Liver (tissue), 9 donors: Measurements from ENCODE around the gene MTHFD1L. TPM values are rescaled to one million over a fixed set of nuclear protein-coding genes. Genes with fewer than 3 reads are reported as not detected.

ENCODE experiments used
- DNase-seq: peaks from one replicate; pipeline ENCODE4 v3.0.0-alpha.2; 2017; ENCODE audit warnings: low spot score
- H3K27ac ChIP-seq, 2 donors: one replicate each; pipeline ENCODE4 v1.7.0; 2013; ENCODE audit warnings: inconsistent platforms in 2 of 2, low read length in 2 of 2, control low read depth in 1 of 2, low read depth in 1 of 2, mild to moderate bottlenecking in 1 of 2
- H3K27me3 ChIP-seq, 4 donors: one replicate each; pipeline versions ENCODE4 v1.6.1 to v1.7.0; 2013; ENCODE audit warnings: low read length in 3 of 4, inconsistent platforms in 1 of 4, mild to moderate bottlenecking in 1 of 4, moderate library complexity in 1 of 4; ENCODE audit not compliant: control insufficient read depth in 4 of 4, insufficient read depth in 4 of 4
- H3K36me3 ChIP-seq, 4 donors: one replicate each; pipeline versions ENCODE4 v1.6.1 to v1.7.0; 2013; ENCODE audit warnings: low read length in 3 of 4, mild to moderate bottlenecking in 3 of 4, low read depth in 1 of 4, moderate library complexity in 1 of 4; ENCODE audit not compliant: control insufficient read depth in 4 of 4, insufficient read depth in 3 of 4
- H3K4me1 ChIP-seq, 4 donors: one replicate each; pipeline versions ENCODE4 v1.6.1 to v1.7.0; 2013; ENCODE audit warnings: low read length in 3 of 4, mild to moderate bottlenecking in 3 of 4, moderate library complexity in 1 of 4; ENCODE audit not compliant: control insufficient read depth in 4 of 4, insufficient read depth in 4 of 4
- H3K4me3 ChIP-seq, 3 donors: one replicate each; pipeline versions ENCODE4 v1.6.1 to v1.7.0; 2013; ENCODE audit warnings: low read length in 3 of 3, control low read depth in 1 of 3, low read depth in 1 of 3, mild to moderate bottlenecking in 1 of 3
- H3K9ac ChIP-seq, 2 donors: one replicate each; pipeline ENCODE4 v1.7.0; 2013; ENCODE audit warnings: low read length in 2 of 2, mild to moderate bottlenecking in 2 of 2, moderate library complexity in 2 of 2, control low read depth in 1 of 2, low read depth in 1 of 2
- H3K9me3 ChIP-seq, 4 donors: one replicate each; pipeline versions ENCODE4 v1.6.1 to v1.7.0; 2013; ENCODE audit warnings: low read length in 3 of 4; ENCODE audit not compliant: control insufficient read depth in 4 of 4
- ATF3 ChIP-seq: IDR thresholded peaks from 2 replicates; pipeline ENCODE4 v1.6.1; 2016; ENCODE audit warnings: antibody characterized with exemption
- CTCF ChIP-seq: fragments of 150-350 bp; IDR thresholded peaks from 2 replicates; pipeline ENCODE4 v1.5.1; 2017; ENCODE audit warnings: improper control_type of control experiment, low read depth, low read length; ENCODE audit not compliant: missing input control
- FOXA1 ChIP-seq: IDR thresholded peaks from 2 replicates; pipeline ENCODE4 v1.6.1; 2016; ENCODE audit warnings: antibody characterized with exemption
- FOXA2 ChIP-seq: IDR thresholded peaks from 2 replicates; pipeline ENCODE4 v1.6.1; 2016; ENCODE audit warnings: antibody characterized with exemption
- GABPA ChIP-seq, 2 donors: IDR thresholded peaks in 1 of 2; conservative IDR thresholded peaks in 1 of 2; 2 replicates each; pipeline ENCODE4 v1.6.1; 2016; ENCODE audit warnings: antibody characterized with exemption in 2 of 2, mild to moderate bottlenecking in 1 of 2, moderate library complexity in 1 of 2
- HNF4A ChIP-seq, 2 donors: conservative IDR thresholded peaks; 2 replicates each; pipeline ENCODE4 v1.6.1; 2016; ENCODE audit warnings: antibody characterized with exemption in 2 of 2, mild to moderate bottlenecking in 2 of 2
- HNF4G ChIP-seq: IDR thresholded peaks from 2 replicates; pipeline ENCODE4 v1.6.1; 2016; ENCODE audit warnings: antibody characterized with exemption
- JUND ChIP-seq, 2 donors: IDR thresholded peaks; 2 replicates each; pipeline ENCODE4 v1.6.1; 2016; ENCODE audit warnings: antibody characterized with exemption in 2 of 2
- NR2F2 ChIP-seq: IDR thresholded peaks from 2 replicates; pipeline ENCODE4 v1.6.1; 2016; ENCODE audit warnings: antibody characterized with exemption
- RXRA ChIP-seq, 2 donors: IDR thresholded peaks; 2 replicates each; pipeline ENCODE4 v1.6.1; 2017 to 2018; ENCODE audit warnings: antibody characterized with exemption in 2 of 2, mild to moderate bottlenecking in 1 of 2
- SP1 ChIP-seq: IDR thresholded peaks from 2 replicates; pipeline ENCODE4 v1.6.1; 2018; ENCODE audit warnings: antibody characterized with exemption, mild to moderate bottlenecking
- TAF1 ChIP-seq: conservative IDR thresholded peaks from 2 replicates; pipeline ENCODE4 v1.6.1; 2016; ENCODE audit warnings: antibody characterized with exemption, mild to moderate bottlenecking
- YY1 ChIP-seq: IDR thresholded peaks from 2 replicates; pipeline ENCODE4 v1.6.1; 2016; ENCODE audit warnings: antibody characterized with exemption, mild to moderate bottlenecking
- ZBTB33 ChIP-seq: IDR thresholded peaks from 2 replicates; pipeline ENCODE4 v1.6.1; 2016; ENCODE audit warnings: antibody characterized with exemption
- WGBS: extraction: QIAGEN DNeasy Blood & Tissue Kit; methylation state at CpG from one replicate; pipeline ENCODE4 v1.1.7; 2013; 5-methylcytosine and 5-hydroxymethylcytosine counted together
- polyA plus RNA-seq, 2 donors: library from polyadenylated mRNA; stranded (reverse) in 1 of 2; unstranded in 1 of 2; fragments of 200-250 nt in 1 of 2; fragments of >200 nt in 1 of 2; fragmentation: Nextera tagmentation in 1 of 2; extraction: Ambion mirVana in 1 of 2; gene quantifications; one replicate each; pipeline versions ENCODE4 v1.2.1 to v1.2.3, GENCODE V29; 2013 to 2015
- total RNA-seq, 2 donors: library from RNA; depleted of rRNA; stranded (reverse); fragments of >200 nt; gene quantifications; one replicate each; pipeline ENCODE4 v1.2.3, GENCODE V29; 2014
- donor health status: healthy.
- donor health status: healthy.
- donor health status: healthy.
- donor health status: healthy.
- donor health status: healthy.

MTHFD1L gene
- total and polyA plus RNA-seq, 4 donors: 2.0 to 7.7 (median 2.8) TPM

- Histone ChIP-seq H3K27ac (no peak overlapping the region), H3K9ac (no peak overlapping the region), H3K36me3 (no peaks in the 10 kb centered on the region), H3K27me3 (no peaks in the 10 kb centered on the region), H3K9me3 (no peaks in the 10 kb centered on the region), H3K4me3 (no peak overlapping the region), H3K4me1 (no peaks in the 10 kb centered on the region)
- WGBS: 95% methylated on average over 3 of the region's 3 CpGs
- no peak for TF ChIP-seq GABPA (IDR thresholded peaks at IDR 0.05 in 1 of 2, conservative IDR thresholded peaks at IDR 0.05 in 1 of 2)
- no peak for TF ChIP-seq ZBTB33
- no peak for TF ChIP-seq RXRA (IDR thresholded peaks at IDR 0.05)
- TF ChIP-seq HNF4G: no peak
- TF ChIP-seq TAF1: no peak
- TF ChIP-seq FOXA1: no peak
- TF ChIP-seq FOXA2: no peak
- no peak for DNase-seq
Measured at GRCh38 chr6:151007076-151007475, 141.6 kb downstream of the MTHFD1L start.

- no peak overlapping the region for H3K9ac ChIP-seq
- WGBS: 89% methylated on average over 4 of the region's 4 CpGs
- TF ChIP-seq YY1 (no peak), HNF4G (no peak), ATF3 (no peak), FOXA1 (no peak)
- no peak for DNase-seq
- no peaks in the 10 kb centered on the region for H3K27me3 ChIP-seq
- H3K36me3 ChIP-seq: no peaks in the 10 kb centered on the region
- H3K4me1 ChIP-seq: no peaks in the 10 kb centered on the region
- H3K4me3 ChIP-seq: no peak overlapping the region
- H3K27ac ChIP-seq: no peak overlapping the region
- no peaks in the 10 kb centered on the region for H3K9me3 ChIP-seq
Measured at GRCh38 chr6:151007922-151008321, 142.4 kb downstream of the MTHFD1L start.

- no peak overlapping the region for H3K9ac ChIP-seq
Measured at GRCh38 chr6:151008425-151008824, 142.9 kb downstream of the MTHFD1L start.

More at GRCh38 chr6:151008425-151008824, 142.9 kb downstream of the MTHFD1L start:
- DNase-seq: no peak
- TF ChIP-seq JUND (IDR thresholded peaks at IDR 0.05) (no peak), CTCF (no peak), YY1 (no peak), SP1 (no peak), ZBTB33 (no peak), HNF4G (no peak), TAF1 (no peak), NR2F2 (no peak), HNF4A (conservative IDR thresholded peaks at IDR 0.05) (no peak), ATF3 (no peak), FOXA1 (no peak)
- Histone ChIP-seq H3K27me3 (no peaks in the 10 kb centered on the region), H3K36me3 (no peaks in the 10 kb centered on the region), H3K4me3 (no peak overlapping the region), H3K4me1 (no peaks in the 10 kb centered on the region), H3K27ac (no peak overlapping the region), H3K9me3 (no peaks in the 10 kb centered on the region)
- WGBS: 92% methylated on average over 4 of the region's 4 CpGs
